ENCODE data around the gene CEMIP2.
"Not testable (repeated sequence)": the region's sequence is repeated elsewhere in the genome, so short reads cannot be mapped to it uniquely, and the experiment has no call there.

Gene CEMIP2

GRCh38 chr9:71675857-71676165, 92.5 kb downstream of the CEMIP2 start:
- peak; percentile 8 for DNase-seq (ENCODE audit: low read depth)

GRCh38 chr9:71675105-71675856, 93.0 kb downstream of the CEMIP2 start:
- no peak for DNase-seq (ENCODE audit: low read depth)

- DNase-seq (ENCODE audit: low read depth) = no peak
Observed at GRCh38 chr9:71672573-71672972, 95.7 kb downstream of the CEMIP2 start.

- no peak for DNase-seq (ENCODE audit: low read depth)
Observed at GRCh38 chr9:71671289-71671688, 97.0 kb downstream of the CEMIP2 start.

GRCh38 chr9:71670121-71670520, 98.2 kb downstream of the CEMIP2 start:
- DNase-seq (ENCODE audit: low read depth) = no peak

GRCh38 chr9:71669284-71669995, 98.9 kb downstream of the CEMIP2 start:
- DNase-seq (ENCODE audit: low read depth) = no peak

- no peak for DNase-seq (ENCODE audit: low read depth)
Observed at GRCh38 chr9:71668717-71669116, 99.6 kb downstream of the CEMIP2 start.

GRCh38 chr9:71665247-71665646, 103.1 kb downstream of the CEMIP2 start:
- DNase-seq (ENCODE audit: low read depth) = no peak

- DNase-seq (ENCODE audit: low read depth) = no peak
Observed at GRCh38 chr9:71664566-71664965, 103.7 kb downstream of the CEMIP2 start.

GRCh38 chr9:71663931-71664459, 104.3 kb downstream of the CEMIP2 start:
- DNase-seq (ENCODE audit: low read depth) = peak; percentile 5

GRCh38 chr9:71663216-71663615, 105.1 kb downstream of the CEMIP2 start:
- no peak for DNase-seq (ENCODE audit: low read depth)

- DNase-seq (ENCODE audit: low read depth) = no peak
Observed at GRCh38 chr9:71662082-71662481, 106.2 kb downstream of the CEMIP2 start.

- DNase-seq (ENCODE audit: low read depth) = not testable (repeated sequence)
Observed at GRCh38 chr9:71657276-71657675, 111.0 kb downstream of the CEMIP2 start.

GRCh38 chr9:71656496-71656895, 111.8 kb downstream of the CEMIP2 start:
- DNase-seq (ENCODE audit: low read depth) = no peak

GRCh38 chr9:71655778-71656177, 112.5 kb downstream of the CEMIP2 start:
- DNase-seq (ENCODE audit: low read depth) = no peak

- DNase-seq (ENCODE audit: low read depth) = no peak
Observed at GRCh38 chr9:71655141-71655540, 113.2 kb downstream of the CEMIP2 start.

- DNase-seq (ENCODE audit: low read depth) = no peak
Observed at GRCh38 chr9:71652480-71652879, 115.8 kb downstream of the CEMIP2 start.

GRCh38 chr9:71648453-71648852, 119.9 kb downstream of the CEMIP2 start:
- DNase-seq (ENCODE audit: low read depth) = no peak

GRCh38 chr9:71647094-71647591, 121.2 kb downstream of the CEMIP2 start:
- DNase-seq (ENCODE audit: low read depth) = peak; percentile 83

- no peak for DNase-seq (ENCODE audit: low read depth)
Observed at GRCh38 chr9:71646131-71646530, 122.2 kb downstream of the CEMIP2 start.

GRCh38 chr9:71644819-71645362, 123.4 kb downstream of the CEMIP2 start:
- DNase-seq (ENCODE audit: low read depth) = no peak

- no peak for DNase-seq (ENCODE audit: low read depth)
Observed at GRCh38 chr9:71643330-71643729, 125.0 kb downstream of the CEMIP2 start.

- no peak for DNase-seq (ENCODE audit: low read depth)
Observed at GRCh38 chr9:71642056-71642455, 126.3 kb downstream of the CEMIP2 start.

Measured in ELR (cell line).